HepG2 (cell line): ENCODE results near the gene KRTAP1-1. TPM values are rescaled to one million over a fixed set of nuclear protein-coding genes. Genes with fewer than 3 reads are reported as not detected.

Experiments used
- CCAR2 ChIP-seq: fragments of 200-400 bp; formaldehyde crosslinking; optimal IDR thresholded peaks from 2 replicates; pipeline ENCODE3; 2018; ENCODE audit warnings: low read depth, mild to moderate bottlenecking, low read length, moderate library complexity
- CEBPB ChIP-seq: IDR thresholded peaks from 2 replicates; pipeline ENCODE4 v1.6.1; 2011; ENCODE audit warnings: low read depth, low read length, improper control_type of control experiment, borderline replicate concordance
- CSRNP1 ChIP-seq: sonication (generic); formaldehyde crosslinking; IDR thresholded peaks from 2 replicates; pipeline ENCODE4 v1.8.1; 2023; ENCODE audit warnings: mild to moderate bottlenecking, missing genetic modification reagents
- GPN1 ChIP-seq: sonication (generic); formaldehyde crosslinking; IDR thresholded peaks from 2 replicates; pipeline ENCODE4 v1.5.1; 2020; ENCODE audit warnings: missing genetic modification reagents, borderline replicate concordance
- HES4 ChIP-seq: sonication (generic); formaldehyde crosslinking; IDR thresholded peaks from 2 replicates; pipeline ENCODE4 v1.9.0; 2021; ENCODE audit warnings: mild to moderate bottlenecking, missing genetic modification reagents, borderline replicate concordance
- HOXA5 ChIP-seq: sonication (generic); formaldehyde crosslinking; IDR thresholded peaks from 2 replicates; pipeline ENCODE4 v1.4.0; 2020; ENCODE audit warnings: missing genetic modification reagents
- KDM5B ChIP-seq: sonication (generic); formaldehyde crosslinking; IDR thresholded peaks from 2 replicates; pipeline ENCODE4 v1.4.0; 2020; ENCODE audit warnings: missing genetic modification reagents, mild to moderate bottlenecking, borderline replicate concordance
- MAF1 ChIP-seq: sonication (generic); formaldehyde crosslinking; IDR thresholded peaks from 2 replicates; pipeline ENCODE4 v1.5.0; 2020; ENCODE audit warnings: missing genetic modification reagents, borderline replicate concordance
- RAD21 ChIP-seq: fragments of 450-650 bp; formaldehyde crosslinking; IDR thresholded peaks from 2 replicates; pipeline ENCODE4 v1.5.0; 2020; ENCODE audit warnings: mild to moderate bottlenecking
- ZMAT3 ChIP-seq: sonication (generic); formaldehyde crosslinking; conservative IDR thresholded peaks from 2 replicates; pipeline ENCODE4 v1.7.0; 2021; ENCODE audit warnings: missing genetic modification reagents
- ZNF256 ChIP-seq: sonication (generic); formaldehyde crosslinking; conservative IDR thresholded peaks from 2 replicates; pipeline ENCODE4 v1.4.0; 2020; ENCODE audit warnings: missing genetic modification reagents
- ZNF543 ChIP-seq: sonication (generic); formaldehyde crosslinking; IDR thresholded peaks from 2 replicates; pipeline ENCODE4 v1.4.0; 2020; ENCODE audit warnings: mild to moderate bottlenecking, missing genetic modification reagents
- ZNF713 ChIP-seq: sonication (generic); formaldehyde crosslinking; IDR thresholded peaks from 2 replicates; pipeline ENCODE4 v1.4.0; 2020; ENCODE audit warnings: mild to moderate bottlenecking, missing genetic modification reagents
- polyA plus RNA-seq, 8 experiments: library from polyadenylated mRNA; depleted of rRNA in 3 of 8; stranded (reverse) in 7 of 8; unstranded in 1 of 8; fragments of >200 nt; fragmentation: Illumina TruSeq in 4 of 8; extraction: Trizol in 4 of 8; gene quantifications; 2 replicates each; pipeline versions ENCODE4 v1.2.1 to v1.2.3, GENCODE V29; 2011 to 2016; ENCODE audit warnings: low read depth in 4 of 8, missing spikeins in 1 of 8, mixed read lengths in 1 of 8; ENCODE audit not compliant: insufficient read depth in 1 of 8
- total RNA-seq, 5 experiments: library from RNA; depleted of rRNA; stranded (reverse); fragments of >200 nt; fragmentation: Illumina TruSeq; extraction: Trizol; gene quantifications; 2 replicates each; pipeline ENCODE4 v1.2.3, GENCODE V29; 2016; ENCODE audit warnings: low read depth in 1 of 5
- TF ChIP-seq, protein P1 (sequence below): IDR thresholded peaks from 2 replicates; pipeline ENCODE4 v1.6.1; 2018; ENCODE audit warnings: missing genetic modification reagents
- TF ChIP-seq, protein P2 (sequence below): IDR thresholded peaks from 2 replicates; pipeline ENCODE4 v1.6.1; 2016; ENCODE audit warnings: missing compliant biosample characterization, missing genetic modification reagents, borderline replicate concordance
- TF ChIP-seq, protein P3 (sequence below): sonication (generic); formaldehyde crosslinking; IDR thresholded peaks from 2 replicates; pipeline ENCODE4 v1.4.0; 2020; ENCODE audit warnings: missing genetic modification reagents
- TF ChIP-seq, protein P4 (sequence below): sonication (generic); formaldehyde crosslinking; IDR thresholded peaks from 2 replicates; pipeline ENCODE4 v1.4.0; 2020; ENCODE audit warnings: mild to moderate bottlenecking, missing genetic modification reagents
- TF ChIP-seq, protein P5 (sequence below): sonication (generic); formaldehyde crosslinking; IDR thresholded peaks from 2 replicates; pipeline ENCODE4 v1.5.1; 2020; ENCODE audit warnings: mild to moderate bottlenecking, missing genetic modification reagents, moderate library complexity

The KRTAP1-1 gene
- total and polyA plus RNA-seq, 2 of the 13 experiments (the other 11 are each of a cell fraction or from before 2014, with no cell fraction given): not detected

DNA sequence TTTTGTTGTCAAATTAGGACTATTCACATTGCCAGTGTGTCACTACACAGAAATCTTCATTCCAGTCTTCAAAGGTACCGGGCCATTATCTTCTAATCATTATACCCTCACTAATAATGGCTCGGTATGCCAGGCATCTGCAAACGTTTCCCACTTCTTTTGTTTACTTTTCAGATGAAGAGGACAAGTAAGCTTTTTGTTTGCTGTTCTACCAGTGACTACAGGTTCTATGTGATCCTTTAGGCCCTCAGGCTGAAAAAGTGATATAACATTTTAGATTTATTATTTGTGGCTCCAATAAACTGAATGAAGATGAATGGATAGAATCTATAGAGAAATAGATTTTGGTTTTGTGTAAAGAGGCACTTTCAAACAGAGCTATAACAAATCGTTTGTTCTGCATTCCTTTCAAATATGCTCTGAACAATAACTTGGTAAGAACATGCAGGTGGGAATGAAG, 31.9 kb downstream of the KRTAP1-1 start (continued):
- TF ChIP-seq CSRNP1 (no peak), ZNF713 (CRISPR knock-in tag) (no peak), MAF1 (no peak), ZNF543 (no peak), CEBPB (no peak), GPN1 (no peak), ZNF256 (CRISPR knock-in tag) (no peak), ZMAT3 (CRISPR knock-in tag) (no peak), HES4 (no peak), KDM5B (no peak), CCAR2 (no peak), RAD21 (CRISPR knock-in tag) (no peak), HOXA5 (CRISPR knock-in tag) (0 out of 2 replicates have a peak, but pooled peaks have one; percentile 25)
- TF ChIP-seq, protein P1, sequence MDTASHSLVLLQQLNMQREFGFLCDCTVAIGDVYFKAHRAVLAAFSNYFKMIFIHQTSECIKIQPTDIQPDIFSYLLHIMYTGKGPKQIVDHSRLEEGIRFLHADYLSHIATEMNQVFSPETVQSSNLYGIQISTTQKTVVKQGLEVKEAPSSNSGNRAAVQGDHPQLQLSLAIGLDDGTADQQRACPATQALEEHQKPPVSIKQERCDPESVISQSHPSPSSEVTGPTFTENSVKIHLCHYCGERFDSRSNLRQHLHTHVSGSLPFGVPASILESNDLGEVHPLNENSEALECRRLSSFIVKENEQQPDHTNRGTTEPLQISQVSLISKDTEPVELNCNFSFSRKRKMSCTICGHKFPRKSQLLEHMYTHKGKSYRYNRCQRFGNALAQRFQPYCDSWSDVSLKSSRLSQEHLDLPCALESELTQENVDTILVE (CRISPR knock-in tag): peak; percentile 80
- TF ChIP-seq, protein P2, sequence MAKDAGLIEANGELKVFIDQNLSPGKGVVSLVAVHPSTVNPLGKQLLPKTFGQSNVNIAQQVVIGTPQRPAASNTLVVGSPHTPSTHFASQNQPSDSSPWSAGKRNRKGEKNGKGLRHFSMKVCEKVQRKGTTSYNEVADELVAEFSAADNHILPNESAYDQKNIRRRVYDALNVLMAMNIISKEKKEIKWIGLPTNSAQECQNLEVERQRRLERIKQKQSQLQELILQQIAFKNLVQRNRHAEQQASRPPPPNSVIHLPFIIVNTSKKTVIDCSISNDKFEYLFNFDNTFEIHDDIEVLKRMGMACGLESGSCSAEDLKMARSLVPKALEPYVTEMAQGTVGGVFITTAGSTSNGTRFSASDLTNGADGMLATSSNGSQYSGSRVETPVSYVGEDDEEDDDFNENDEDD: no peak
- TF ChIP-seq, protein P3, sequence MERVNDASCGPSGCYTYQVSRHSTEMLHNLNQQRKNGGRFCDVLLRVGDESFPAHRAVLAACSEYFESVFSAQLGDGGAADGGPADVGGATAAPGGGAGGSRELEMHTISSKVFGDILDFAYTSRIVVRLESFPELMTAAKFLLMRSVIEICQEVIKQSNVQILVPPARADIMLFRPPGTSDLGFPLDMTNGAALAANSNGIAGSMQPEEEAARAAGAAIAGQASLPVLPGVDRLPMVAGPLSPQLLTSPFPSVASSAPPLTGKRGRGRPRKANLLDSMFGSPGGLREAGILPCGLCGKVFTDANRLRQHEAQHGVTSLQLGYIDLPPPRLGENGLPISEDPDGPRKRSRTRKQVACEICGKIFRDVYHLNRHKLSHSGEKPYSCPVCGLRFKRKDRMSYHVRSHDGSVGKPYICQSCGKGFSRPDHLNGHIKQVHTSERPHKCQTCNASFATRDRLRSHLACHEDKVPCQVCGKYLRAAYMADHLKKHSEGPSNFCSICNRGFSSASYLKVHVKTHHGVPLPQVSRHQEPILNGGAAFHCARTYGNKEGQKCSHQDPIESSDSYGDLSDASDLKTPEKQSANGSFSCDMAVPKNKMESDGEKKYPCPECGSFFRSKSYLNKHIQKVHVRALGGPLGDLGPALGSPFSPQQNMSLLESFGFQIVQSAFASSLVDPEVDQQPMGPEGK: no peak
- TF ChIP-seq, protein P4, sequence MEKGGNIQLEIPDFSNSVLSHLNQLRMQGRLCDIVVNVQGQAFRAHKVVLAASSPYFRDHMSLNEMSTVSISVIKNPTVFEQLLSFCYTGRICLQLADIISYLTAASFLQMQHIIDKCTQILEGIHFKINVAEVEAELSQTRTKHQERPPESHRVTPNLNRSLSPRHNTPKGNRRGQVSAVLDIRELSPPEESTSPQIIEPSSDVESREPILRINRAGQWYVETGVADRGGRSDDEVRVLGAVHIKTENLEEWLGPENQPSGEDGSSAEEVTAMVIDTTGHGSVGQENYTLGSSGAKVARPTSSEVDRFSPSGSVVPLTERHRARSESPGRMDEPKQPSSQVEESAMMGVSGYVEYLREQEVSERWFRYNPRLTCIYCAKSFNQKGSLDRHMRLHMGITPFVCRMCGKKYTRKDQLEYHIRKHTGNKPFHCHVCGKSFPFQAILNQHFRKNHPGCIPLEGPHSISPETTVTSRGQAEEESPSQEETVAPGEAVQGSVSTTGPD (CRISPR knock-in tag): no peak
- TF ChIP-seq, protein P5, sequence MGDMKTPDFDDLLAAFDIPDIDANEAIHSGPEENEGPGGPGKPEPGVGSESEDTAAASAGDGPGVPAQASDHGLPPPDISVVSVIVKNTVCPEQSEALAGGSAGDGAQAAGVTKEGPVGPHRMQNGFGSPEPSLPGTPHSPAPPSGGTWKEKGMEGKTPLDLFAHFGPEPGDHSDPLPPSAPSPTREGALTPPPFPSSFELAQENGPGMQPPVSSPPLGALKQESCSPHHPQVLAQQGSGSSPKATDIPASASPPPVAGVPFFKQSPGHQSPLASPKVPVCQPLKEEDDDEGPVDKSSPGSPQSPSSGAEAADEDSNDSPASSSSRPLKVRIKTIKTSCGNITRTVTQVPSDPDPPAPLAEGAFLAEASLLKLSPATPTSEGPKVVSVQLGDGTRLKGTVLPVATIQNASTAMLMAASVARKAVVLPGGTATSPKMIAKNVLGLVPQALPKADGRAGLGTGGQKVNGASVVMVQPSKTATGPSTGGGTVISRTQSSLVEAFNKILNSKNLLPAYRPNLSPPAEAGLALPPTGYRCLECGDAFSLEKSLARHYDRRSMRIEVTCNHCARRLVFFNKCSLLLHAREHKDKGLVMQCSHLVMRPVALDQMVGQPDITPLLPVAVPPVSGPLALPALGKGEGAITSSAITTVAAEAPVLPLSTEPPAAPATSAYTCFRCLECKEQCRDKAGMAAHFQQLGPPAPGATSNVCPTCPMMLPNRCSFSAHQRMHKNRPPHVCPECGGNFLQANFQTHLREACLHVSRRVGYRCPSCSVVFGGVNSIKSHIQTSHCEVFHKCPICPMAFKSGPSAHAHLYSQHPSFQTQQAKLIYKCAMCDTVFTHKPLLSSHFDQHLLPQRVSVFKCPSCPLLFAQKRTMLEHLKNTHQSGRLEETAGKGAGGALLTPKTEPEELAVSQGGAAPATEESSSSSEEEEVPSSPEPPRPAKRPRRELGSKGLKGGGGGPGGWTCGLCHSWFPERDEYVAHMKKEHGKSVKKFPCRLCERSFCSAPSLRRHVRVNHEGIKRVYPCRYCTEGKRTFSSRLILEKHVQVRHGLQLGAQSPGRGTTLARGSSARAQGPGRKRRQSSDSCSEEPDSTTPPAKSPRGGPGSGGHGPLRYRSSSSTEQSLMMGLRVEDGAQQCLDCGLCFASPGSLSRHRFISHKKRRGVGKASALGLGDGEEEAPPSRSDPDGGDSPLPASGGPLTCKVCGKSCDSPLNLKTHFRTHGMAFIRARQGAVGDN (CRISPR knock-in tag): no peak
